ENCODE data around the gene COPS9.

Gene COPS9

DNA sequence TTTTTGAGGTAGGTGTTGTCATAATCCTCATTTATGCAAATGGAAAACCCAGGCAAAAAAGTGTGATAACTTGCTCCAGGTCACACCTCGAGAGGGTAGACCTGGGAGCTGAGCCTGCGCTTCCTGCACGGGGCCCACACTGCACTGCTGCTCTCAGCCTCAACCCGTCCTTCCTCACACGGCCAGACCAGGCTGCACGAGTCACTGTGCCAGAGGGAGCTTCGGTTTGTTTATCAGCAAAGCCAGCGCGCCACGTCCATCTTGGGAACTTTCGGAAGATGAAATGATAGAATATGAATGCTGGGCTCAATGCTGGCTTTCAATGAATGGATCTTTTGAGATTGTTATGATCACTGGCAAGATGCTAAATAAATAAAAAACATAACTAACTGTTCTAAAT, 14.4 kb downstream of the COPS9 start:
- in situ Hi-C loops (cut with HindIII; ENCODE audit: low sequenced_read_pairs), result loop anchor here (5.0 kb wide), 1 partner anchor 34 kb away; no protein-coding TSS in a partner anchor

DNA sequence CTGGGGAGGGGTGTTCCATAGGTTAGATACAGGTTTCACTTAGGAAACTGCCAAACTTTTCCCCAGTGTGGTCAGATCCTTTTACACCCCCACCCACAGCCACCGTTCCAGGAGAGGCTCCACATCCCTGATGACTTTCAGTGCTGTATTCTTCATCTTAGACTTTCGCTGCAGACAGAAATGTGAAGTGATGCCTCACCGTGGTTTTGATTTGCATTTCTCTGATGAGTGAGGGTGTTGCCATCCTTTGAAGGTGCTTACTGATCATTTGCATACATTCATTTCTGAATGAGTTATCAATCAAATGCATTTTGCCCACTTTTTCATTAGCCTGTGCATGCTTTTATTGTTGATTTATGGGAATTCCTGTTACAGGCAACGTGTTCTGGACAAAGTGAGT, 14.9 kb downstream of the COPS9 start:
- in situ Hi-C loops (cut with HindIII; ENCODE audit: low sequenced_read_pairs), result loop anchor here (5.0 kb wide), 1 partner anchor 34 kb away; no protein-coding TSS in a partner anchor

DNA sequence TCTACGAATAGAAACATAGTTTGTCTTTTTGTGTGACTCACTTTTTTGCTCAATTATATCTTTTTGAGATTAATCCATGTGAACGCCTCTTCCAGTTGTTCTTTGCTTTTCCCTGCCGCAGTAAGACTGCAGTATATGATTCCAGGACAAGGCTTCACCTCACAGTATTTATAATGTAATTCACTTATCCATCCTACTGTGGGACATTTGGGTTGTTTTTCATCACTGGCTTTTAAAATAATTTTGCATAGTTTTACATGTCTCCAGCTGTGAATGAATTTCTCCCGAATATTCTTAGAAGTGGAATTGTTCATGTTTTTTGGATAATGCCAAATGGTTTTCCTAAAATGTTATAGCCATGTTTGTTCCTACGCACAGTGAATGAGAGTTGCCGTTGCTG, 21.9 kb downstream of the COPS9 start:
- in situ Hi-C loops (cut with HindIII; ENCODE audit: low sequenced_read_pairs), result no loop called here

DNA sequence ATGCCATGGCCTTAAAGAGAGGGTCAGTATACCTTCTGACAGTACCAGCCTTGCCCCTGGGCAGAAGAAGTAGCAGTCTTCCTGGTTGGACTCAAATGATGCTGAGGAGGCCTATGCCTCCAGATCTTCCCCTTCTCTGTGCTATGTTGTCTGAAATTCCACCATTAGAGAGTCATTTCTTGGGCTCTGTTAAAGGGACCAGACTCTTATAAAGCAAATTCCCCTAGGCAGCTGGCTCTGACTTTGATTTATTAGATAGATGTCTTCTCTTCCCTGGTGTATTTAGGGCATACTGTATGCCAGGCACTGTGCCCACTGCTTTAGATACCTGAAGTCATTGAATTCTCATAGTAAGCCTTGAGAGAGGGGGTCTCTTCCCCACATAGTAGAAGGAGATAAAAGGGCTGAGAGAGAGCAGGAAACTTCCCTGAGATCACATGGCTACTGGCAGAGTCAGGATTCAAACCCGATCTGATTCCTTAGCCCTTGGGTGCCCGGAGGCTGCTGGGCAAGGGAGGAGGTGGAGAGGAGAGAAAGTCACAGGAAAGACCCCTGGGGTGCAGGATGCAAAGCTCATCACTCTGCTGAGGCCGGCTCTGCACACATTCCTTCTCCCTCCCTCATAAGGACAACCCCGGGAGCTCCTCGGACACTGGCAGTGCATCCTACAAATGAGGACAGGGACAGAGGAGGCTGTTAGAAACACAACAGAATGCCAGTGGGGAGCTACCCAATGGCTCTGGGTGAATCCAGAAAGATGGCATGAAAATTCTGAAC, 23.0 kb downstream of the COPS9 start:
- in situ Hi-C loops (cut with HindIII; ENCODE audit: low sequenced_read_pairs), result no loop called here

DNA sequence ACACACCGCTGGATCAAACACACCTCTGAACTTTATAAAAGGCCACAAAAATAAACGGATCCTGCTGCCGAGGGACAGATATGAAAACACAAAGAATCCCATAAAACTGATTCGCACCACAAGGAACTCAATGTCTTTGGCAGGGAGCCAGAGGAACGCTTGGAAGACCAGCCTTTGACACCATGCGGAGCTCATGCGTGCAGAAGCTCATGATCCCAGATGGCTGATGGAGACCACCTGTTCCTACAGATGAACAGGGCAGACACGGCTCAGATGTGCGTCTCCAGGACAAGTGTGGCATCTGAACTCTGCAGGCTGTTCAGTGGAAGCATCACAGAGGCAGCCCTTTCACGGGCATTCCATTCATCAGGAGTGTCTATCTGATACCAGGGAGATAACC, 24.9 kb downstream of the COPS9 start:
- in situ Hi-C loops (cut with HindIII; ENCODE audit: low sequenced_read_pairs), result no loop called here

DNA sequence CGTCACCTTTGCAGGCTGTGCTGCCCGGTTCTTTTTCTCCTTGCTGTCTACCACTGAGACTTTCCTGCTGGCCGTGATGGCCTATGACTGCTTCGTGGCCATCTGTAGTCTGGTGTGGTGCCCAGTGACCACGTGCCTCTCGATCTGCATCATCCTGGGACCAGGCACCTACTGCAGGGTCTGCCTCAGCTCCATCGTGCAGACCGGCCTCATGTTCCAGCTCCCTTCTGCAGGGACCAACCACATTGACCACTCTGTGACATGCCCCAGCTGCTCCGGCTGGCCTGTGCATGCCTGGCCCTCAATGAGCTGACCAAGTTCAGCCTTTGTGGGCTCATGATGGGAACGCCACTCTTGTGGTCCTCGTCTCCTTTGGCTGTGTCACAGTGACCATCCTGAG, 26.7 kb downstream of the COPS9 start:
- in situ Hi-C loops (cut with HindIII; ENCODE audit: low sequenced_read_pairs), result no loop called here

DNA sequence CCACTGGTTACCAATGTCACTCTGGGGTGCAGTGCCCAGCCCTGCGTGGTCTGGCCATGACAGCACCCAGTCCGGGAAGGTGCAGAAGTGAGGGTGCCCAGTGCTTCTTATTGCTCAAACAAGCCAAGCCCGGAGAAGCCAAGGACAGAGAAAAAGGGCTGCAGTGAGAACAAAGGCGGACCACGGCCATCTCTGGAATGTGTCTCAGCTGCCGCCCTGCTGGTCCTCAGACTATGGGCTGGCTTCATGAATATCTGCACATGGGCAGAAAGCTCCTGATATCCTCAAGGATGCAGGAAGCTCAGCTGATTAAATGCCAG, 28.7 kb downstream of the COPS9 start:
- in situ Hi-C loops (cut with HindIII; ENCODE audit: low sequenced_read_pairs), result no loop called here

DNA sequence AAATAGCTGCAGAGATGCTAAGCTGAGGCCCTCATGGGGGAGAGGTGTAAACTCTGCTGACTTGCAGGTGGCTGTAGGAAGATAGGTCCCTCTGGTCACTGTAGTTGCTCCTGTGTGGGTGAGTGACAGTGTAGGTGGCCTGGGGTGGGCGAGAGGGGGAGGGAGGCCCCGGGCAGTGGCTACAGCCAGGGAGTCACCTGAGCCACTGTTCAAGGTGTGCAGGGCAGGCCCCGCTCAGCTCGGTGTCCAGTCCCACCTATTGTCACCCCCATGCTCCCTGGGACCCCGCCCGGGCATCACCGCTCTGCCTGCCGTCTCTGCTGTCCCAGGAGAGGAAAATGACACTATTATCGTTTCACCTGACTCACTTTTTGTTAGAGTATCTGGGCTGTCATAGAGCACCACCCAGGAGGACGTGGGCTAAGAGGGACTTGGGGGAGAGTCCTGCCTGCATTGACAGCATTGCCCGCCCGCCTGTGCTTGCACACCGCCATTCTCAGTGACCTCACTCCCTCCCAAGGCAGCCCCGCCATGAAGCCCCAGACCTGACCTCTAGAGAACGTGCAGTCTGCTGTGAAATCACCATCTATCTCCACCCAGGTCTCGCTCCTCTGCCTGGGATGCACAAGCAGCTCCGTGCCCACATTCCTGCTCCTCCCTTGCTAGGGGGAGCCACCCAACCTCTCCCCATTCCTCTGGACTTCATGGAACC, 29.2 kb downstream of the COPS9 start:
- in situ Hi-C loops (cut with HindIII; ENCODE audit: low sequenced_read_pairs), result no loop called here

DNA sequence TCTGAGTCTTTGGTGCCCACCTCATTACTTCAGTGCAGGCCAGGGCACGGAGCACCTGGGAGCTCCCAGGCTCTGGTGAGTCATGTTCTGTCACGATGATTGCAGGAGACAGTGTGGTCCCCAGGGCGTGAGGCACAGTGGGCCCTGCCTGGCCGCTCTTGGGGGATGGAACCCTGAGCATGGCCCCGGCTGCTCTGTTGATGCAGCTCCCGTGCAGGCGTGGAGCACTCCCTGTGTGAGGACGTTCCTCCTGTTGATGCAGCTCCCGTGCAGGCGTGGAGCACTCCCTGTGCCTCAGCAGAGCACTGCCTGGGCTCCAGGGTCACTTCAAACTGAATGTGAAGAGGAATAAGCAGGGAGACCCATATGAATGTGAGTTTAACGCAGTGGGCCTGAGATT, 30.1 kb downstream of the COPS9 start:
- in situ Hi-C loops (cut with HindIII; ENCODE audit: low sequenced_read_pairs), result no loop called here

DNA sequence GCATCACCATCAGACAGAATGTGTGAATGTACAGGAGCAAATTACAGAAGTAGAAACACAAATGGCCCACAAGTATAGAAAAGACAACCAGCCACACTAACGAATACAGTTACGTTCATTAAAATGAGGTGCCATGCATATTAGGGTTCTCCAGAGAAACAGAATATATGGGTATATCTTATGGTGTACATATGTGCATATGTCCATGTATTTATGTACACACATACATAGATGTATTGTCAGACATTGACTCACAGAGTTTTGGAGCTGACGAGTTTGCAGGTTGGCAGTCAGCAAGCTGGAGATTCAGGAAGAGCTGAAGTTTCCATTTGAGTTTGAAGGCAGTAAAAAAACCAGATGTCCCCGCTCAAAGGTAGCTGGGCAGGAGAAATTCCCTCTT, 33.0 kb downstream of the COPS9 start:
- in situ Hi-C loops (cut with HindIII; ENCODE audit: low sequenced_read_pairs), result no loop called here

DNA sequence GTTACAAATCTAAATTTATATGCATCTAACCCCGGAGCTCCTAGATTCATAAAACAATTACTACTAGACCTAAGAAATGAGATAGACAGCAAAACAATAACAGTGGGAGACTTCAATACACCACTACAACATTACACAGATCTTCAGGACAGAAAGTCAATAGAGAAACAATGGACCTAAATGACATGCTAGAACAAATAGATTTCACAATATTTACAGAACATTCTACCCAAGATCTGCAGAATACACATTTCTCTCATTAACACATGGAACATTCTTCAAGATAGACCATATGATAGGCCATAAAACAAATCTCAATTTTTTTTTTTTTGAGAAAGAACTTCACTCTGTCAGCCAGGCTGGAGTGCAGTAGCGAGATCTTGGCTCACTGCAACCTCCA, 37.8 kb downstream of the COPS9 start:
- in situ Hi-C loops (cut with HindIII; ENCODE audit: low sequenced_read_pairs), result no loop called here

DNA sequence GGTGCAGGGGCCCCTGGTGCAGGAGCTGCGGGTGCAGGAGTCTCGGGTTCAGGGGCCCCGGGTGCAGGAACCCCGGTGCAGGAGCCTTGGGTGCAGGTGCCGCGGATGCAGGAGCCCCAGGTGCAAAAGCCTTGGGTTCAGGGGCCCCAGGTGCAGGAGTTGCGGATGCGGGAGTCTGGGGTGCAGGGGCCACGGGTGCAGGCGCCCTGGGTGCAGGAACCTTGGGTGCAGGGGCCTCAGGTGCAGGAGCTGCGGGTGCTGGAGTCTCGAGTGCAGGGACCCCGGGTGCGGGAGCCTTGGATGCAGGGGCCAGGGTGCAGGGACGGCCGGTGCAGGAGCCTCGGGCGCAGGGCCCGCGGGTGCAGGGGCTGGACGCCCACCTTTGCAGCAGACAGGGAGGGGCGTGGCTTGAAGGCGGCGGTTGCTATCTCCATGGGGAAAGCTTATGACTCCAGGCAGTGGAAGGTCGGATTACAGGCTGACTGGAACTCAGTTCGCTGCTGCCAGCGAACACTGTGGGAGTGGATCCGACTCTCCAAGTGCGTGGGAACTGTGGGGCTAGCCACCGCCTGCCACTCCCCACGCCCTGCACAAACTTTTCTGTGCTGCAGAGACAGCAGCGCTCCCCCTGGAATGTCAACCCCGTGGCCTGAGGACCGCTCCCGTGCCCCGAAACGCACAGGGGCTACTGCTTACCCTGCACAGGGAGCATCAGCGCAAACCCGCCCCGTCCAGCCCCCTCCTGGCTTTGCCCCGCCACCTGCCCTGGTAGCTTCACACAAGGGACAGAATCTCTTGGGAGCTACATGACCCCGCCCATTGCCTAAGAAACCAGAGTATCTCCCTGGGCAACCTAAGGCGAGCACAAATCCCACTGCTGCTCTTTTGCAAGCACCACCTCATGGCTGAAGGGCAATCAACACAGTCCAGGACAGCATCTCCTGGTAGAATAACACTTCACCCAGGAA, 40.3 kb downstream of the COPS9 start:
- in situ Hi-C loops (cut with HindIII; ENCODE audit: low sequenced_read_pairs), result no loop called here

DNA sequence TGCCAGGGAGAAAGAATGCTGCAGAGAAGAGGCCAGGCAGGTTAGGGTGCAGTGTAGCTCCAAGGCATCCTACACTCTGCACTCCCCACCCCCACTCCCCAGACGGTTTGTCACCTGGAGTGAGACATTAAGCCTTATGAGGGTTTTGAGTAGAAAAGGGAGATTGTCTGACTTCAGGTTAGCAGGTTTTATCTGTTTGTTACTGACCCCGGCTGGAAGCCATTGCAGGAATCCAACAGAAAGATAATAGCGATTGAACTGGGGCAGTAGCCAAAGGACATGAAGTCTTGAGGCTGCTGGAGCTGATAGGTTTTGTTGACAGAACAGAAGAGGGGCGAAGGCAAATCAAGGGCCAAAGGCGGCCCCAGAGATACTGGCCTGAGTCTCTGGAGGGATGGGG, 46.8 kb downstream of the COPS9 start:
- in situ Hi-C loops (cut with HindIII; ENCODE audit: low sequenced_read_pairs), result loop anchor here (5.0 kb wide), 1 partner anchor 33 kb away; no protein-coding TSS in a partner anchor

DNA sequence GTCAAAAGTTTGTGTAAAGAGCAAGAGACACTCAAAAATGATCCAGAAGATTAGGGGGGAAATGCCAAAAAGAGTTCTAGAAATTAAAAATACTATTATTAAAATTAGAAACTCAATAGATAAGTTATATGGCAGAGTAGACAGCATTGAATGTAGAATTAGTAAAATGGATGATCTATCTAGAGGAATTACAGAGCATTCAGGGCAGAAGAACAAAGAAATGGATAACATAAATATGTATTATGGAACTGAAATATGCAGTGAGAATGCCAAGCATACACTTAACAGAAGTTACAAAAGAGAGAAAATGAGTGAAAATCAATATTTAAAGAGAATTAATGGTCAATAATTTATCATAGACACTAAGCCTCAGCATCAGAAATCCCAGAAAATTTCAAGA, 49.5 kb downstream of the COPS9 start:
- in situ Hi-C loops (cut with HindIII; ENCODE audit: low sequenced_read_pairs), result loop anchor here (5.0 kb wide), 1 partner anchor 36 kb away; no protein-coding TSS in a partner anchor
